ENCODE results near the gene SSMEM1. TPM values are rescaled to one million over a fixed set of nuclear protein-coding genes. Genes with fewer than 3 reads are reported as not detected.

The SSMEM1 gene
- total and polyA plus RNA-seq, 2 of the 4 experiments (the other 2 are of a cell fraction) = 0.07 TPM; not detected in 1

- H2BK15ac ChIP-seq (ENCODE audit: low read depth, low read length) = no peak overlapping the region
- dilution Hi-C loops (cut with HindIII; ENCODE audit: low sequenced_read_pairs, unreplicated experiment) (no loop called here), intact Hi-C loops (cut with micrococcal nuclease) (loop anchor here (10.0 kb wide), 1 partner anchor 115 kb away; the partner anchor contains the start of gene KLHDC10), in situ Hi-C loops (cut with MboI; ENCODE audit: low sequenced_read_pairs) (no loop called here)
- 0 out of 2 replicates have a peak, but pooled peaks have one; percentile 39 for TF ChIP-seq MAFK (IDR thresholded peaks at IDR 0.05; ENCODE audit: low read depth, low read length)
- TF ChIP-seq MAZ (IDR thresholded peaks at IDR 0.05; ENCODE audit: borderline replicate concordance, low read depth, low read length) = no peak
- TF ChIP-seq BHLHE40 (IDR thresholded peaks at IDR 0.05; ENCODE audit: low read depth, low read length) = no peak
- peak; percentile 82 for TF ChIP-seq NFE2L2 (IDR thresholded peaks at IDR 0.05; ENCODE audit: low read depth, low read length)
- TF ChIP-seq ELK1 (IDR thresholded peaks at IDR 0.05; ENCODE audit: borderline replicate concordance, low read depth, low read length) = no peak
- TF ChIP-seq MXI1 (IDR thresholded peaks at IDR 0.05; ENCODE audit: borderline replicate concordance, low read depth, low read length) = no peak
- no peak for TF ChIP-seq RFX5 (IDR thresholded peaks at IDR 0.05; ENCODE audit: low read depth, low read length)
- no peaks in the 10 kb centered on the region for H3K27me3 ChIP-seq (ENCODE audit: control insufficient read depth, insufficient read depth, low read length)
- no peak overlapping the region for H4K91ac ChIP-seq (ENCODE audit: insufficient read depth, low read depth, low read length)
- H2BK5ac ChIP-seq (ENCODE audit: low read depth, low read length, poor library complexity, severe bottlenecking) = peak overlapping the region; percentile 60
- ChIA-PET POLR2A (ENCODE audit: unreplicated experiment) (no interaction called here), CTCF (interaction anchor here (1.0 kb wide), 1 partner anchor 23 kb away, joined by 3 read pairs; no protein-coding TSS in a partner anchor)
- no peak overlapping the region for H3K14ac ChIP-seq (replicated peaks; ENCODE audit: low read depth, low read length)
- H2BK120ac ChIP-seq (ENCODE audit: low read depth, low read length) = 0 out of 2 replicates have a peak overlapping the region, but pooled peaks have one; percentile 38
- no peaks in the 10 kb centered on the region for H3K9me1 ChIP-seq (ENCODE audit: insufficient read depth, low read length)
- H4K20me1 ChIP-seq (ENCODE audit: insufficient read depth, low read length) = no peaks in the 10 kb centered on the region
- H3K18ac ChIP-seq (ENCODE audit: low read depth, low read length) = no peak overlapping the region
- no peak overlapping the region for H3K23ac ChIP-seq (ENCODE audit: low read depth, low read length)
- WGBS, 2 experiments (ENCODE audit: extremely low coverage in 2 of 2, insufficient read length in 1 of 2) = 100% methylated on average over 1 of the region's 5 CpGs; no CpG with 5 or more reads in 1 of the 2 experiments
- H3K4me1 ChIP-seq (ENCODE audit: control insufficient read depth, insufficient read depth, low read length) = no peaks in the 10 kb centered on the region
- no peak overlapping the region for H3K9ac ChIP-seq (ENCODE audit: low read depth, low read length)
- no peak overlapping the region for H2BK20ac ChIP-seq (ENCODE audit: low read depth, low read length)
- H3K4me2 ChIP-seq (ENCODE audit: low read depth, low read length) = no peak overlapping the region
- H4K8ac ChIP-seq (ENCODE audit: low read depth in 2 of 2, low read length in 2 of 2) = no peak overlapping the region
- ATAC-seq (ENCODE audit: low read depth) = peak; percentile 57
- peaks cover 10% of the 10 kb centered on the region for H3K36me3 ChIP-seq (ENCODE audit: control insufficient read depth, insufficient read depth, low read length)
- peak; percentile 69 for DNase-seq
- no peak overlapping the region for H2AK9ac ChIP-seq (replicated peaks; ENCODE audit: low read depth, low read length, poor library complexity)
- H2AK5ac ChIP-seq (ENCODE audit: low read depth, low read length) = no peak overlapping the region
- H4K5ac ChIP-seq (ENCODE audit: low read depth, low read length) = no peak overlapping the region
- no peak overlapping the region for H3K4ac ChIP-seq (ENCODE audit: low read depth, low read length)
- no TSS peak for BruUV-seq (replicated peaks)
- H3K79me1 ChIP-seq (ENCODE audit: low read depth in 1 of 2, low read length in 2 of 2) = peaks cover 0 to 10% of the 10 kb centered on the region in 2 experiments
- no peak overlapping the region for H2AFZ ChIP-seq (replicated peaks; ENCODE audit: low read length, poor library complexity)
- H3K27ac ChIP-seq (ENCODE audit: insufficient read depth, low read length) = no peak overlapping the region
- H3K9me3 ChIP-seq (ENCODE audit: control insufficient read depth, insufficient read depth, low read length) = no peaks in the 10 kb centered on the region
- no peak overlapping the region for H3K4me3 ChIP-seq (ENCODE audit: insufficient read depth, low read depth, low read length)
- H3K56ac ChIP-seq (ENCODE audit: extremely low read depth, insufficient read depth, low read length) = no peak overlapping the region
These were observed 18.3 kb upstream of the SSMEM1 start for GRCh38 chr7:130189343-130189742.

All from IMR-90 (cell line).